ENCODE data around the gene STAC3. TPM values are rescaled to one million over a fixed set of nuclear protein-coding genes. Genes with fewer than 3 reads are reported as not detected.

STAC3 gene
- total and polyA plus RNA-seq, 2 experiments from 2014 or later = 0.48 to 3.0 TPM

DNA sequence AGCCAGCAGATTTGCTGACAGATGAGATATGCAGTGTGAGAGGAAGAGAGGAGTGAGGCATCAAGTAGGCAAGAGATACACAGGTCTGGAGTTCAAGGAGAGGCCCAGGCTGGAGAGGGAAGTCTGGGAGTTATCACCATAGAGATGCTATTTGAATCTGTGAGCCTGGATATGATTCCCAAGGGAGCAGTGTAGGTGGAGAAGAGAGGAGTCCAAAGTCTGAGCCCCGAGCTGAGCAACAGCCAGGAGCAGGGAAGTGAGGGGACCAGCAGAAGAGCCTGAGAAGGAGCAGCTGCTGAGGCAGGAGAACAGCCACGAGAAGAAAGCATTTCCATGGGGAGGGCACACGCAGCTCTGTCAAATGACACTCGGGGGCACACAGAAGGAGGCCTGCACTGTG is 54.5 kb downstream of the STAC3 start (continued):
- TF ChIP-seq, protein P1, sequence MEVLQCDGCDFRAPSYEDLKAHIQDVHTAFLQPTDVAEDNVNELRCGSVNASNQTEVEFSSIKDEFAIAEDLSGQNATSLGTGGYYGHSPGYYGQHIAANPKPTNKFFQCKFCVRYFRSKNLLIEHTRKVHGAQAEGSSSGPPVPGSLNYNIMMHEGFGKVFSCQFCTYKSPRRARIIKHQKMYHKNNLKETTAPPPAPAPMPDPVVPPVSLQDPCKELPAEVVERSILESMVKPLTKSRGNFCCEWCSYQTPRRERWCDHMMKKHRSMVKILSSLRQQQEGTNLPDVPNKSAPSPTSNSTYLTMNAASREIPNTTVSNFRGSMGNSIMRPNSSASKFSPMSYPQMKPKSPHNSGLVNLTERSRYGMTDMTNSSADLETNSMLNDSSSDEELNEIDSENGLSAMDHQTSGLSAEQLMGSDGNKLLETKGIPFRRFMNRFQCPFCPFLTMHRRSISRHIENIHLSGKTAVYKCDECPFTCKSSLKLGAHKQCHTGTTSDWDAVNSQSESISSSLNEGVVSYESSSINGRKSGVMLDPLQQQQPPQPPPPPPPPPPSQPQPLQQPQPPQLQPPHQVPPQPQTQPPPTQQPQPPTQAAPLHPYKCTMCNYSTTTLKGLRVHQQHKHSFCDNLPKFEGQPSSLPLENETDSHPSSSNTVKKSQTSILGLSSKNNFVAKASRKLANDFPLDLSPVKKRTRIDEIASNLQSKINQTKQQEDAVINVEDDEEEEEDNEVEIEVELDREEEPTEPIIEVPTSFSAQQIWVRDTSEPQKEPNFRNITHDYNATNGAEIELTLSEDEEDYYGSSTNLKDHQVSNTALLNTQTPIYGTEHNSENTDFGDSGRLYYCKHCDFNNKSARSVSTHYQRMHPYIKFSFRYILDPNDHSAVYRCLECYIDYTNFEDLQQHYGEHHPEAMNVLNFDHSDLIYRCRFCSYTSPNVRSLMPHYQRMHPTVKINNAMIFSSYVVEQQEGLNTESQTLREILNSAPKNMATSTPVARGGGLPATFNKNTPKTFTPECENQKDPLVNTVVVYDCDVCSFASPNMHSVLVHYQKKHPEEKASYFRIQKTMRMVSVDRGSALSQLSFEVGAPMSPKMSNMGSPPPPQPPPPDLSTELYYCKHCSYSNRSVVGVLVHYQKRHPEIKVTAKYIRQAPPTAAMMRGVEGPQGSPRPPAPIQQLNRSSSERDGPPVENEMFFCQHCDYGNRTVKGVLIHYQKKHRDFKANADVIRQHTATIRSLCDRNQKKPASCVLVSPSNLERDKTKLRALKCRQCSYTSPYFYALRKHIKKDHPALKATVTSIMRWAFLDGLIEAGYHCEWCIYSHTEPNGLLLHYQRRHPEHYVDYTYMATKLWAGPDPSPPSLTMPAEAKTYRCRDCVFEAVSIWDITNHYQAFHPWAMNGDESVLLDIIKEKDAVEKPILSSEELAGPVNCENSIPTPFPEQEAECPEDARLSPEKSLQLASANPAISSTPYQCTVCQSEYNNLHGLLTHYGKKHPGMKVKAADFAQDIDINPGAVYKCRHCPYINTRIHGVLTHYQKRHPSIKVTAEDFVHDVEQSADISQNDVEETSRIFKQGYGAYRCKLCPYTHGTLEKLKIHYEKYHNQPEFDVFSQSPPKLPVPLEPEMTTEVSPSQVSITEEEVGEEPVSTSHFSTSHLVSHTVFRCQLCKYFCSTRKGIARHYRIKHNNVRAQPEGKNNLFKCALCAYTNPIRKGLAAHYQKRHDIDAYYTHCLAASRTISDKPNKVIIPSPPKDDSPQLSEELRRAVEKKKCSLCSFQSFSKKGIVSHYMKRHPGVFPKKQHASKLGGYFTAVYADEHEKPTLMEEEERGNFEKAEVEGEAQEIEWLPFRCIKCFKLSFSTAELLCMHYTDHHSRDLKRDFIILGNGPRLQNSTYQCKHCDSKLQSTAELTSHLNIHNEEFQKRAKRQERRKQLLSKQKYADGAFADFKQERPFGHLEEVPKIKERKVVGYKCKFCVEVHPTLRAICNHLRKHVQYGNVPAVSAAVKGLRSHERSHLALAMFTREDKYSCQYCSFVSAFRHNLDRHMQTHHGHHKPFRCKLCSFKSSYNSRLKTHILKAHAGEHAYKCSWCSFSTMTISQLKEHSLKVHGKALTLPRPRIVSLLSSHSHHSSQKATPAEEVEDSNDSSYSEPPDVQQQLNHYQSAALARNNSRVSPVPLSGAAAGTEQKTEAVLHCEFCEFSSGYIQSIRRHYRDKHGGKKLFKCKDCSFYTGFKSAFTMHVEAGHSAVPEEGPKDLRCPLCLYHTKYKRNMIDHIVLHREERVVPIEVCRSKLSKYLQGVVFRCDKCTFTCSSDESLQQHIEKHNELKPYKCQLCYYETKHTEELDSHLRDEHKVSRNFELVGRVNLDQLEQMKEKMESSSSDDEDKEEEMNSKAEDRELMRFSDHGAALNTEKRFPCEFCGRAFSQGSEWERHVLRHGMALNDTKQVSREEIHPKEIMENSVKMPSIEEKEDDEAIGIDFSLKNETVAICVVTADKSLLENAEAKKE (CRISPR knock-in tag; IDR thresholded peaks at IDR 0.05) = no peak
- no peak for TF ChIP-seq EZH2 (IDR thresholded peaks at IDR 0.05; ENCODE audit: low read depth, unreplicated experiment)
- no peak for TF ChIP-seq JUNB (IDR thresholded peaks at IDR 0.05; ENCODE audit: unreplicated experiment)

DNA sequence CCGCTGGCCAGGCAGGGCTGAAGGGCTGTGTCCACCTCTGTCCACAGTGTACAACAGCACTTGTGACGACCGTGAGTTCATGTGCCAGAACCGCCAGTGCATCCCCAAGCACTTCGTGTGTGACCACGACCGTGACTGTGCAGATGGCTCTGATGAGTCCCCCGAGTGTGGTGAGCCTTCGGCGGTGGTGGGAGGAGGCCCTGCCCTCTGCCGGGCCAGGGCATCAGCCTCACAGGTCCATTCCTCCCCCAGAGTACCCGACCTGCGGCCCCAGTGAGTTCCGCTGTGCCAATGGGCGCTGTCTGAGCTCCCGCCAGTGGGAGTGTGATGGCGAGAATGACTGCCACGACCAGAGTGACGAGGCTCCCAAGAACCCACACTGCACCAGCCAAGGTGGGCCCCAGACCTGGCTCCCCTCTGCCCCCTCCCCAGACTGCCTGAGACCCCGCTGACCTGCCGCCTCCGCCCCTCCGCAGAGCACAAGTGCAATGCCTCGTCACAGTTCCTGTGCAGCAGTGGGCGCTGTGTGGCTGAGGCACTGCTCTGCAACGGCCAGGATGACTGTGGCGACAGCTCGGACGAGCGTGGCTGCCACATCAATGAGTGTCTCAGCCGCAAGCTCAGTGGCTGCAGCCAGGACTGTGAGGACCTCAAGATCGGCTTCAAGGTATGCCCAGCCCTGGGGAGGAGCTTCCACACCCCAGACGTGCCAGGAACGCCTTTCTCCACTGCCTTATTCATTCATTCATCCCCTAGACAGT is 55.2 kb downstream of the STAC3 start:
- H3K4me3 Mint-ChIP-seq = no peak overlapping the region
- Histone ChIP-seq H3F3A (replicated peaks; ENCODE audit: low read depth) (peaks cover 11% of the 10 kb centered on the region; the same call in 1 of the 2 replicates), H3K4me1 (ENCODE audit: insufficient read depth) (no peaks in the 10 kb centered on the region), H3K4me3 (no peak overlapping the region), H3K9me2 (ENCODE audit: insufficient read depth) (no peaks in the 10 kb centered on the region), H3K4me2 (no peak overlapping the region), H3K27me3 (ENCODE audit: insufficient read depth) (no peaks in the 10 kb centered on the region), H4K20me1 (replicated peaks; ENCODE audit: insufficient read depth) (no peaks in the 10 kb centered on the region; the same call in 1 of the 2 replicates), H3K27ac (ENCODE audit: low read depth) (no peak overlapping the region), H3K36me3 (ENCODE audit: insufficient read depth) (peaks cover 26% of the 10 kb centered on the region; the same call in 1 of the 2 replicates), H3K79me2 (replicated peaks; ENCODE audit: insufficient read depth) (no peaks in the 10 kb centered on the region), H2AFZ (no peak overlapping the region)
- DNase-seq (ENCODE audit: low spot score) = no peak
- no peak overlapping the region for H3K27ac Mint-ChIP-seq
- no peak for ATAC-seq
- peaks cover 91% of the 10 kb centered on the region for H3K36me3 Mint-ChIP-seq (ENCODE audit: low read depth)
- no peaks in the 10 kb centered on the region; the same call in 2 of the 3 replicates for H3K9me3 Mint-ChIP-seq
- H3K27me3 Mint-ChIP-seq (ENCODE audit: insufficient read depth, low read depth, poor library complexity) = peaks cover 16% of the 10 kb centered on the region
- H3K4me1 Mint-ChIP-seq = no peaks in the 10 kb centered on the region
- no peak for TF ChIP-seq STAT1 (IDR thresholded peaks at IDR 0.05; ENCODE audit: unreplicated experiment)
- TF ChIP-seq CREB1 (CRISPR knock-in tag; IDR thresholded peaks at IDR 0.05; ENCODE audit: low read depth) = no peak
- no peak for TF ChIP-seq ZNF331 (CRISPR knock-in tag; IDR thresholded peaks at IDR 0.05; ENCODE audit: low read depth)
- no peak for TF ChIP-seq POLR2AphosphoS5 (IDR thresholded peaks at IDR 0.05; ENCODE audit: low read depth)
- TF ChIP-seq, protein P1 (CRISPR knock-in tag; IDR thresholded peaks at IDR 0.05) = no peak
- TF ChIP-seq EZH2phosphoT487 (IDR thresholded peaks at IDR 0.05; ENCODE audit: unreplicated experiment) = no peak
- no peak for TF ChIP-seq JUNB (IDR thresholded peaks at IDR 0.05; ENCODE audit: unreplicated experiment)

Data from GM23338 (cell line).